GM23338 (cell line): ENCODE measurements around the gene GHR.

Experiments used
- EZH2 ChIP-seq: fragments of 200-600 bp; sonication (generic); IDR thresholded peaks from one replicate; pipeline ENCODE4 v1.8.0; 2017; ENCODE audit warnings: antibody characterized with exemption, mild to moderate bottlenecking, low read depth; ENCODE audit not compliant: unreplicated experiment
- EZH2phosphoT487 ChIP-seq: fragments of 200-600 bp; sonication (generic); IDR thresholded peaks from one replicate; pipeline ENCODE4 v1.8.1; 2018; ENCODE audit warnings: antibody characterized with exemption; ENCODE audit not compliant: unreplicated experiment
- JUNB ChIP-seq: IDR thresholded peaks from one replicate; pipeline ENCODE4 v1.6.1; 2016; ENCODE audit warnings: antibody characterized with exemption; ENCODE audit not compliant: unreplicated experiment
- POLR2AphosphoS5 ChIP-seq: IDR thresholded peaks from 2 replicates; pipeline ENCODE4 v1.6.1; 2016; ENCODE audit warnings: antibody characterized with exemption, low read depth
- STAT1 ChIP-seq: IDR thresholded peaks from one replicate; pipeline ENCODE4 v1.6.1; 2016; ENCODE audit warnings: antibody characterized with exemption; ENCODE audit not compliant: unreplicated experiment
- ZNF114 ChIP-seq: fragments of 250-450 bp; sonication (Bioruptor Pico); IDR thresholded peaks from 2 replicates; pipeline ENCODE4 v1.5.0; 2020; ENCODE audit warnings: mild to moderate bottlenecking, moderate library complexity
- ZNF331 ChIP-seq: fragments of 250-450 bp; sonication (Bioruptor Pico); IDR thresholded peaks from 2 replicates; pipeline ENCODE4 v1.5.0; 2020; ENCODE audit warnings: low read depth, mild to moderate bottlenecking, moderate library complexity
- TF ChIP-seq, protein P1 (sequence below), 2 experiments: fragments of 200-600 bp in 1 of 2; sonication (generic) in 1 of 2; conservative IDR thresholded peaks; 2 replicates each; pipeline versions ENCODE4 v1.5.1 to v1.6.1; 2016 to 2017; ENCODE audit warnings: antibody characterized with exemption in 2 of 2, low read depth in 2 of 2, mild to moderate bottlenecking in 2 of 2, moderate library complexity in 1 of 2
- TF ChIP-seq, protein P2 (sequence below): IDR thresholded peaks from one replicate; pipeline ENCODE4 v1.6.1; 2018; ENCODE audit warnings: antibody characterized with exemption; ENCODE audit not compliant: unreplicated experiment

- TF ChIP-seq, protein P1, sequence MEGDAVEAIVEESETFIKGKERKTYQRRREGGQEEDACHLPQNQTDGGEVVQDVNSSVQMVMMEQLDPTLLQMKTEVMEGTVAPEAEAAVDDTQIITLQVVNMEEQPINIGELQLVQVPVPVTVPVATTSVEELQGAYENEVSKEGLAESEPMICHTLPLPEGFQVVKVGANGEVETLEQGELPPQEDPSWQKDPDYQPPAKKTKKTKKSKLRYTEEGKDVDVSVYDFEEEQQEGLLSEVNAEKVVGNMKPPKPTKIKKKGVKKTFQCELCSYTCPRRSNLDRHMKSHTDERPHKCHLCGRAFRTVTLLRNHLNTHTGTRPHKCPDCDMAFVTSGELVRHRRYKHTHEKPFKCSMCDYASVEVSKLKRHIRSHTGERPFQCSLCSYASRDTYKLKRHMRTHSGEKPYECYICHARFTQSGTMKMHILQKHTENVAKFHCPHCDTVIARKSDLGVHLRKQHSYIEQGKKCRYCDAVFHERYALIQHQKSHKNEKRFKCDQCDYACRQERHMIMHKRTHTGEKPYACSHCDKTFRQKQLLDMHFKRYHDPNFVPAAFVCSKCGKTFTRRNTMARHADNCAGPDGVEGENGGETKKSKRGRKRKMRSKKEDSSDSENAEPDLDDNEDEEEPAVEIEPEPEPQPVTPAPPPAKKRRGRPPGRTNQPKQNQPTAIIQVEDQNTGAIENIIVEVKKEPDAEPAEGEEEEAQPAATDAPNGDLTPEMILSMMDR (conservative IDR thresholded peaks at IDR 0.05; ENCODE audit: low read depth in 2 of 2) = no peak
- TF ChIP-seq ZNF114 (CRISPR knock-in tag) (no peak), EZH2 (no peak), POLR2AphosphoS5 (no peak), ZNF331 (CRISPR knock-in tag) (no peak), EZH2phosphoT487 (no peak), STAT1 (no peak), JUNB (no peak)
- TF ChIP-seq, protein P2, sequence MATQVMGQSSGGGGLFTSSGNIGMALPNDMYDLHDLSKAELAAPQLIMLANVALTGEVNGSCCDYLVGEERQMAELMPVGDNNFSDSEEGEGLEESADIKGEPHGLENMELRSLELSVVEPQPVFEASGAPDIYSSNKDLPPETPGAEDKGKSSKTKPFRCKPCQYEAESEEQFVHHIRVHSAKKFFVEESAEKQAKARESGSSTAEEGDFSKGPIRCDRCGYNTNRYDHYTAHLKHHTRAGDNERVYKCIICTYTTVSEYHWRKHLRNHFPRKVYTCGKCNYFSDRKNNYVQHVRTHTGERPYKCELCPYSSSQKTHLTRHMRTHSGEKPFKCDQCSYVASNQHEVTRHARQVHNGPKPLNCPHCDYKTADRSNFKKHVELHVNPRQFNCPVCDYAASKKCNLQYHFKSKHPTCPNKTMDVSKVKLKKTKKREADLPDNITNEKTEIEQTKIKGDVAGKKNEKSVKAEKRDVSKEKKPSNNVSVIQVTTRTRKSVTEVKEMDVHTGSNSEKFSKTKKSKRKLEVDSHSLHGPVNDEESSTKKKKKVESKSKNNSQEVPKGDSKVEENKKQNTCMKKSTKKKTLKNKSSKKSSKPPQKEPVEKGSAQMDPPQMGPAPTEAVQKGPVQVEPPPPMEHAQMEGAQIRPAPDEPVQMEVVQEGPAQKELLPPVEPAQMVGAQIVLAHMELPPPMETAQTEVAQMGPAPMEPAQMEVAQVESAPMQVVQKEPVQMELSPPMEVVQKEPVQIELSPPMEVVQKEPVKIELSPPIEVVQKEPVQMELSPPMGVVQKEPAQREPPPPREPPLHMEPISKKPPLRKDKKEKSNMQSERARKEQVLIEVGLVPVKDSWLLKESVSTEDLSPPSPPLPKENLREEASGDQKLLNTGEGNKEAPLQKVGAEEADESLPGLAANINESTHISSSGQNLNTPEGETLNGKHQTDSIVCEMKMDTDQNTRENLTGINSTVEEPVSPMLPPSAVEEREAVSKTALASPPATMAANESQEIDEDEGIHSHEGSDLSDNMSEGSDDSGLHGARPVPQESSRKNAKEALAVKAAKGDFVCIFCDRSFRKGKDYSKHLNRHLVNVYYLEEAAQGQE = no peak
These were observed 297.0 kb downstream of the GHR start for GRCh38 chr5:42720251-42720650.
